ENCODE results near the gene MYH11.
A peak's percentile ranks its signal among the peaks of the same experiment; 100 is the strongest.

Gene MYH11

DNA sequence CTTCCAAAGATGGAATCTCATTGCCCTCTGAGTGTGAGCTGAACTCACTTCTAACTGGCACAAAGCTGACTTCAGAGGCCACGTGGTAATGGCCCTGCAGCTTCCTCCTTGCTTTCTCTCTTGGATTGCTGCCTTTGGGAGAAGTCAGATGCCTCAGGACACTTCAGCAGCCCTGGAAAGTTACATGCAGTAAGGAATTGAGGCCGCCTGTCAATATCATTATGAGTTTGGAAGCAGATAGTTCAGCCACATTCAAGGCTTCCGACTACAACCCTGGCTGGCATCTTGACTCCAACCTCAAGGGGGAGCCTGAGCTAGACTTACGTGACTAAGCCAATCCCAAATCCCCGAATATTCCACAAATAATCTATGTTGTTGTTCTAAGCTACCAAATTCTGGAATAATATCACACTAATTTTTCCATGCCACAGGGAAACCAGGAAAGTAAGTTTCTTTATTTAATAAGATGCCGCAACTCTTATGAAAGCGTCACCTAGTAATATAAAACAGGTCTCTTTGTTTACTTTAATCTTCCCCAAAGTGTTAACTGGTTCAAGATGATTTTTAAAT, 18.0 kb upstream of the MYH11 start:
- peak; percentile 41 for DNase-seq
- H3K27ac Mint-ChIP-seq = peak overlapping the region; percentile 57
- H3K4me1 Mint-ChIP-seq = no peaks in the 10 kb centered on the region
- no peaks in the 10 kb centered on the region for H3K9me3 Mint-ChIP-seq
- H3K4me3 Mint-ChIP-seq = no peak overlapping the region
- peaks cover 48% of the 10 kb centered on the region for H3K36me3 Mint-ChIP-seq (ENCODE audit: low read depth)
- no peaks in the 10 kb centered on the region for H3K27me3 Mint-ChIP-seq (ENCODE audit: low read depth, poor library complexity)
- TF ChIP-seq, protein P1, sequence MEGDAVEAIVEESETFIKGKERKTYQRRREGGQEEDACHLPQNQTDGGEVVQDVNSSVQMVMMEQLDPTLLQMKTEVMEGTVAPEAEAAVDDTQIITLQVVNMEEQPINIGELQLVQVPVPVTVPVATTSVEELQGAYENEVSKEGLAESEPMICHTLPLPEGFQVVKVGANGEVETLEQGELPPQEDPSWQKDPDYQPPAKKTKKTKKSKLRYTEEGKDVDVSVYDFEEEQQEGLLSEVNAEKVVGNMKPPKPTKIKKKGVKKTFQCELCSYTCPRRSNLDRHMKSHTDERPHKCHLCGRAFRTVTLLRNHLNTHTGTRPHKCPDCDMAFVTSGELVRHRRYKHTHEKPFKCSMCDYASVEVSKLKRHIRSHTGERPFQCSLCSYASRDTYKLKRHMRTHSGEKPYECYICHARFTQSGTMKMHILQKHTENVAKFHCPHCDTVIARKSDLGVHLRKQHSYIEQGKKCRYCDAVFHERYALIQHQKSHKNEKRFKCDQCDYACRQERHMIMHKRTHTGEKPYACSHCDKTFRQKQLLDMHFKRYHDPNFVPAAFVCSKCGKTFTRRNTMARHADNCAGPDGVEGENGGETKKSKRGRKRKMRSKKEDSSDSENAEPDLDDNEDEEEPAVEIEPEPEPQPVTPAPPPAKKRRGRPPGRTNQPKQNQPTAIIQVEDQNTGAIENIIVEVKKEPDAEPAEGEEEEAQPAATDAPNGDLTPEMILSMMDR (IDR thresholded peaks at IDR 0.05) = peak; percentile 51

GRCh38 chr16:15873737-15874136, 16.9 kb upstream of the MYH11 start:
- peaks cover 4% of the 10 kb centered on the region for H3K27me3 Mint-ChIP-seq (ENCODE audit: low read depth, poor library complexity)
- H3K4me1 Mint-ChIP-seq = no peaks in the 10 kb centered on the region
- H3K9me3 Mint-ChIP-seq = no peaks in the 10 kb centered on the region
- H3K36me3 Mint-ChIP-seq (ENCODE audit: low read depth) = peaks cover 48% of the 10 kb centered on the region
- no peak overlapping the region for H3K4me3 Mint-ChIP-seq
- no peak for DNase-seq
- no peak overlapping the region for H3K27ac Mint-ChIP-seq
- TF ChIP-seq, protein P1 (IDR thresholded peaks at IDR 0.05) = no peak

- H3K27me3 Mint-ChIP-seq (ENCODE audit: low read depth, poor library complexity) = peaks cover 4% of the 10 kb centered on the region
- H3K4me3 Mint-ChIP-seq = no peak overlapping the region
- H3K9me3 Mint-ChIP-seq = no peaks in the 10 kb centered on the region
- no peak overlapping the region for H3K27ac Mint-ChIP-seq
- H3K4me1 Mint-ChIP-seq = no peaks in the 10 kb centered on the region
- peaks cover 51% of the 10 kb centered on the region for H3K36me3 Mint-ChIP-seq (ENCODE audit: low read depth)
- TF ChIP-seq, protein P1 (IDR thresholded peaks at IDR 0.05) = no peak
- DNase-seq = no peak
Measured at GRCh38 chr16:15873301-15873700, 16.5 kb upstream of the MYH11 start.

DNA sequence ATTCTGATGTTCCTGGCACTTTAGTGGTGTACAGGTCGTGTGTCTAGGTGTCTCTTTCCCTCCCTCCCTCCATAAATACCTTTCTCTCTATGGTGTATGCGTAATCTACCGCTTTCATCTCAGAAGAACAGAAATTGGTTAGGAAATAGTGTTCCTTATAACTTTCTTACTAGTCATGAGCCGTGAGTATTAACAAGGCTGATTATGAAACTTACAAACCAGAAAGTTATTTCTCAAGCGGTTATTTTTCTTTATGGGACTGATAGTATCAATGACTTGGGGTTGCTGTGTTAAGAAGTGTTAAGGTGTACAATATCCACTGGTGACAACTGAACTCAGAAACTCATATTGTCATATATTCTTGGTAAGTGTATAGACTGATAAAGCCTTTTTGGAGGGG, 13.2 kb upstream of the MYH11 start:
- Mint-ChIP-seq H3K4me3 (no peak overlapping the region), H3K27ac (no peak overlapping the region), H3K4me1 (no peaks in the 10 kb centered on the region), H3K27me3 (ENCODE audit: low read depth, poor library complexity) (peaks cover 4% of the 10 kb centered on the region), H3K36me3 (ENCODE audit: low read depth) (peaks cover 59% of the 10 kb centered on the region), H3K9me3 (no peaks in the 10 kb centered on the region)
- no peak for DNase-seq
- TF ChIP-seq, protein P1 (IDR thresholded peaks at IDR 0.05) = no peak

GRCh38 chr16:15866451-15866850, 9.6 kb upstream of the MYH11 start:
- Mint-ChIP-seq H3K9me3 (no peaks in the 10 kb centered on the region), H3K4me3 (no peak overlapping the region), H3K27ac (no peak overlapping the region), H3K27me3 (ENCODE audit: low read depth, poor library complexity) (peaks cover 18% of the 10 kb centered on the region), H3K36me3 (ENCODE audit: low read depth) (peaks cover 48% of the 10 kb centered on the region), H3K4me1 (no peaks in the 10 kb centered on the region)
- no peak for DNase-seq
- TF ChIP-seq, protein P1 (IDR thresholded peaks at IDR 0.05) = no peak

GRCh38 chr16:15865742-15866141, 8.9 kb upstream of the MYH11 start:
- H3K36me3 Mint-ChIP-seq (ENCODE audit: low read depth) = peaks cover 48% of the 10 kb centered on the region

More at GRCh38 chr16:15865742-15866141, 8.9 kb upstream of the MYH11 start:
- no peak for DNase-seq
- Mint-ChIP-seq H3K4me3 (no peak overlapping the region), H3K27me3 (ENCODE audit: low read depth, poor library complexity) (peaks cover 21% of the 10 kb centered on the region), H3K9me3 (no peaks in the 10 kb centered on the region), H3K4me1 (no peaks in the 10 kb centered on the region), H3K27ac (no peak overlapping the region)
- TF ChIP-seq, protein P1 (IDR thresholded peaks at IDR 0.05) = no peak

All from nephron progenitor cell (in vitro differentiated cells).